ENCODE results near the gene SLC39A10. TPM values are rescaled to one million over a fixed set of nuclear protein-coding genes. Genes with fewer than 3 reads are reported as not detected.
A peak's percentile ranks its signal among the peaks of the same experiment; 100 is the strongest.

Gene SLC39A10
- total and polyA plus RNA-seq, 9 of the 15 experiments (the other 6 are each of a cell fraction or from before 2014, with no cell fraction given), result 12.5 to 40.1 (median 23.1) TPM

DNA sequence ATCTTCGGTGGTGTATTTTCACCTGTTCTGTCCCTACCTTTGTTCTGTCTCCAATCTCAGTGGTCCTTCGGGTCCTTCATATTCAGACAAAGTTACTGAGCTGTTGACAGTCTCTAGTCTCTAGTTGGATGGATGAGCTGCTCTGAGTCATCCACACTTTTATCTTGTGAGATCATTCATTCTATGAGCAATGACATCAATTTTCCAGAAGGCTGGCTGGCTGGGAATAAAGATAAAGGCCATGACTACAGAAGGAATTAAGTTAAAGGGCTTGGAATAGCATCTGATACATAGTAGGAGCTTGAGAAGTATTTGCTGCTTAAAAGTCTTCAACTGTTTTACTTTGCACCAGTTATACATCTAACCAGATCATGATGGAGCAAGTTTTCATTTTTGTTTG lies 43.1 kb upstream of the SLC39A10 start (continued):
- TF ChIP-seq MTA1 (IDR thresholded peaks at IDR 0.05; ENCODE audit: borderline replicate concordance) (0 out of 2 replicates have a peak, but pooled peaks have one; percentile 47), HIVEP1 (CRISPR knock-in tag; IDR thresholded peaks at IDR 0.05) (no peak), FOS (IDR thresholded peaks at IDR 0.05; ENCODE audit: extremely low read depth, insufficient read length) (peak; percentile 66), ETS2 (tag; IDR thresholded peaks at IDR 0.05; ENCODE audit: borderline replicate concordance, poor library complexity, severe bottlenecking) (no peak), ZNF586 (CRISPR knock-in tag; conservative IDR thresholded peaks at IDR 0.05) (no peak), ZZZ3 (IDR thresholded peaks at IDR 0.05) (no peak), SNRNP70 (optimal IDR thresholded peaks at IDR 0.05; ENCODE audit: low read depth, low read length) (no peak), CBFB (CRISPR knock-in tag; IDR thresholded peaks at IDR 0.05) (no peak), ETV6 (IDR thresholded peaks at IDR 0.05; ENCODE audit: borderline replicate concordance in 1 of 2, low read depth in 2 of 2, low read length in 1 of 2) (no peak), ETV6 (CRISPR knock-in tag; IDR thresholded peaks at IDR 0.05; ENCODE audit: borderline replicate concordance) (no peak), NCOA2 (IDR thresholded peaks at IDR 0.05; ENCODE audit: partially characterized antibody in 2 of 2) (peak in 1 of 2 experiments; percentile 38), SIX5 (IDR thresholded peaks at IDR 0.05; ENCODE audit: borderline replicate concordance in 1 of 2, insufficient read depth in 1 of 2, low read depth in 1 of 2, low read length in 2 of 2) (no peak)
- TF ChIP-seq, protein P1, sequence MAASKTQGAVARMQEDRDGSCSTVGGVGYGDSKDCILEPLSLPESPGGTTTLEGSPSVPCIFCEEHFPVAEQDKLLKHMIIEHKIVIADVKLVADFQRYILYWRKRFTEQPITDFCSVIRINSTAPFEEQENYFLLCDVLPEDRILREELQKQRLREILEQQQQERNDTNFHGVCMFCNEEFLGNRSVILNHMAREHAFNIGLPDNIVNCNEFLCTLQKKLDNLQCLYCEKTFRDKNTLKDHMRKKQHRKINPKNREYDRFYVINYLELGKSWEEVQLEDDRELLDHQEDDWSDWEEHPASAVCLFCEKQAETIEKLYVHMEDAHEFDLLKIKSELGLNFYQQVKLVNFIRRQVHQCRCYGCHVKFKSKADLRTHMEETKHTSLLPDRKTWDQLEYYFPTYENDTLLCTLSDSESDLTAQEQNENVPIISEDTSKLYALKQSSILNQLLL (CRISPR knock-in tag; IDR thresholded peaks at IDR 0.05; ENCODE audit: borderline replicate concordance), result no peak

All from K562 (cell line).